Head of caudate nucleus (tissue), 42 donors: ENCODE data around the gene PSMD5.
A peak's percentile ranks its signal among the peaks of the same experiment; 100 is the strongest.

ENCODE experiments used
- DNase-seq, 42 donors: peaks; one replicate each; pipeline versions ENCODE4 v3.0.0 to v3.0.0-alpha.2; 2020 to 2021; ENCODE audit warnings: mixed read lengths in 7 of 42
- intact Hi-C: fragments of 100-400 bp; cut with DNase I; formaldehyde crosslinking; loops from one replicate; pipeline ENCODE4 v1.15.0; 2022

The PSMD5 gene

DNA sequence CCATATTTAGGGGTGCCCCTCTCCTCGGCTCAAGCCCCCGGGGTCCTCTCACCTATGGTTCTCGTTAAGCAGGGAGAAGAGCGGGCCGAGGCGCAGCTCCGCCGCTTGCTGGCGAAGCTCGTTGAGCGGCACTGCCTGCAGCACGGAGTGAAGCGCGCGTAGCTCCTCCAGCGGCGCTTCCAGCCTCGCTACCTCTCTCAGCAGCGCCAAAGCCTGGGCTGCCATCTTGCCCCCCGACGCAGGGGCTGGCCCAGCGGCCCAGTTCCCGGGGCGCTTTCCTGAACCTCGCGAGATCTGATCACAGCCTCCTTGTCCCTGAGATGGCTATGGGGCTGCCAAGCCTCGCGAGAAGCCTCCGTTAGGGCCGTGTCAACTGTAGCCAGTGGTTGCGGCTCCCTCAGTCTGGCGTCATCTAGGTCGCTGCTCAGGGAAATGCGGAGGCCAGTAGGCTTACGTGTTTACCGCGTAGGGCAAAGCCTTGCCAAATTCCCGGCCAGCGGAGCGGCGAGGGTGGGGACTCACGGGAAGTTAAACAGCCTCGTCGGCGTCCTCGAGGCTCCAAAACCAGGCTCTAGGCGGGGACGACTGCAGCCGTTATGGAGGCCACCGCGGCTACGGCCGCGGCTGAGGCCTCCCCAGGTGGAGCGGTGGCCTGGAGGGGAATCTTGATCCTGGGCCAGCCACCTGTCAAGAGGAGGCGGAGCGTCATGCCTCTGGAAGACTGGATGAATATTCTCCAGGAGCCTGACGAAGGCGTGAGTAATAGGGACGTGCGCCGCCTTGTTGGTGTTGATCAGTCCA lies at the start of gene PSMD5:
PSMD5 (minus strand) TSS at position 238 of the 801 bp plus-strand sequence; CDS start at position 225, 13 bp downstream.
- intact Hi-C loops: loop anchor here (5.0 kb wide), 1 partner anchor 51 kb away; the partner anchor contains the start of gene FBXW2

DNA sequence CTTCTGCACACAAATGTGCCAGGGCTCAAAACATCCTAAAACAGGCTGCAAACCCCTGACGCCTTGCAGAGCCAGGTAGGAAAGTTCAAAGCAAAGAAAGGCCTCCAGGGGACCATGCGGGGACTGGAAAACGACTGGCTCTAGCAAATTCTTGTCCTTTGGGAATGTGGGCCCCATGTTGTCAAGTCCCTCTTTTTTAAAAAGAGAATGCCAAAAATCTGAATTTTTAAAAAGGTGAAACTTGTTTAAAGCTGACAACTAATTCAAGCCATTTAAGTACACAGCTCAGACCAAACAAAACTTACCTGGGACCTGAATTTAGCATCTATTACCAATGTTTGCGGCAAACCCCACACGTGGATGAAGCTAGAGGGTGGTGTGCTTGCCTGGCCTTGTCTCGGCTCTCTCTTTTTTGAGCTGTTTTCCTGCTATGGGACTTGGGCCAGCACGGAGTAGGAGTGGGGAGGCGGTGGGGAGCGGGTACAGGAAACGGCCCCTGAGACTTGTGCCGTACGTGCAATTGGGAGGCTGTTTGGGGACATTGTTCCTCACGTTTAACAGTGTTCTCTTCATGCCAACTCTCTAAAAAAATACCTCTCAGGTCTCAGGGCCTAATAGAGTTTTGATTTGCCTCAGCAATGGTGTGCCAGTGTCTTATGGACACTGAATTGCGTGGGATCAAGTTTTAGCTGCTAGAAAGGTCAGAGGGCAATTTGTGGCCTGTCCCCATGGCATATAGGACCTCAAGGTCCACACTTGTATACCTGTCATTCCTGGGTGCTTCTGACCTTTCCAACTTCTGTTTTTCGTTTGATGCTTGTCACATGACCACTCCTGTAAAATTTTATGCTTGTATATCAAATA lies 49.4 kb upstream of the PSMD5 start:
- DNase-seq: no peak
- intact Hi-C loops: no loop called here

More for the DNA sequence above, at the start of gene PSMD5:
- DNase-seq: peak; percentile 79 to 99 (median 93)

DNA sequence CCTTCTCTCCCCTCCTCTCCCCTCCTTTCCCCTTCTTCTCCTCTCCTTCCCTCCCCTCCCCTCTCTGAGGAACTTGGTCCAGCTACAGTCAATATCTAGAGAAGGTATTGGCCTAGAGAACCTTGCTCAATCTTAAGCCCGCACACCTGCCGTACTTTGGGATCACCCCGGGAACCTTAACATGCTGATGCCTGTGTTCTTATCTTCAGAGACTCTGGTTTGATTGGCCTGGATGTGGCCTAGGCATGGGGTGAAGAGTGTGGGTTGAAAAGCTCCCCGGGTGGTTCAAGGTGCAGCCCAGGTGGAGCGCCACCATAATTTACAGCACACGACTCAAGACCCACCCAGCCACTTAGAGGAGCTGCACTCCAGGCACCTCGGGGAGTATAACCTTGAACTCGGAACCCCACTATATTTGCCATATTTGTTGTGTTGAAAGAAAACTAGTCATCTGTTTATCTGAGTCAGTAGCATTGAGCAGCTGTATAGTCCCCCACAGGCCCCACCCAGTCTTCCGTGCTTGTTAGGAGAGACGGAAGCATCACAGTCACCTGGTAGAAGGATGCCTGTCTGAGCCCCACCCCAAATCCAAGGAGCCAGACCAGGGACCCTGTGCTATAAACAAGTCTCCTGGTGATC lies 48.6 kb upstream of the PSMD5 start:
- intact Hi-C loops: no loop called here
- no peak for DNase-seq

DNA sequence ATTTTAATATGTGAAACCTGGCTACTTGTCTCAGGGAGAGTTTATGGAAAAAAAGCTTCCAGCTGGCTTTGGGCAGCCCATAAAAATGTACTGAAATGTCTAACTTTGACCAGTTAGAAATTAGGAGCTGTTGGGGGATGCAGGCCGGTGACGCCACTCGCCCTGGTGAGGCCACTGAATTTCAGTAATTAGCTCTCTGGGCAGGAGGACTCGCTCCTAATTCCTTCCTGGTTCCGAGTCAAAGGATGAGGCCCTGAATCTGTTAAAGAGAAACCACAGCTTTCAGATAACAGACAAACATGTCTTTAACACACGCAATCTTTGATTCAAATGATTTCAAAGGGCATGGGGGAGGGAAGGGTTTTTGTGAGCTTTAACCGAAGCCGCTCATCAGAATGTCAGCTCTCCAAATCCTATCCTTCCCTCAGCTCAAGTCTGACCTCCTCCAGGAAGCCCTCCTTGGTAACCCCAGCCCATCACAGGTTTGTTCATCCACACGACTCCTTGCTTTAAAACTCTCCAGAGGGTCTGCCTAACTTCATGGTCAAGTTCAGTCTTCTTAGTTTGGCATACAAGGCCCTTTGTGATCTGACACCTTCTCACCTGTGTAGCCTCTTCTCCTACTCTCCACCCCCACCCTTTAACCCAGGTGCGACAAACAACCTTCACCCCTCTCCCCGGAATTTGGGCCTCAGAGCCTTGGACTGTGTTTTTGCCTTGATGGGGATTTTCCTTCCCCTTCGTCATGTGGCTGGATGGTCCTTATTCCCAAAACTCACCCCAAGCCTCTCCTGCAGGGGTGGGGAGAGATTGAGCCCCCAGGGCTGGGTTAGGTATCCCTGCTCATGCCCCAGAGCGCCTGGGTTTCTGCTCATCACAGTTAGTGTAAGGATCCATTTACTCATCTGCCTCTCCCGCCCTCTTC lies 47.9 kb upstream of the PSMD5 start:
- intact Hi-C loops: no loop called here
- no peak for DNase-seq

DNA sequence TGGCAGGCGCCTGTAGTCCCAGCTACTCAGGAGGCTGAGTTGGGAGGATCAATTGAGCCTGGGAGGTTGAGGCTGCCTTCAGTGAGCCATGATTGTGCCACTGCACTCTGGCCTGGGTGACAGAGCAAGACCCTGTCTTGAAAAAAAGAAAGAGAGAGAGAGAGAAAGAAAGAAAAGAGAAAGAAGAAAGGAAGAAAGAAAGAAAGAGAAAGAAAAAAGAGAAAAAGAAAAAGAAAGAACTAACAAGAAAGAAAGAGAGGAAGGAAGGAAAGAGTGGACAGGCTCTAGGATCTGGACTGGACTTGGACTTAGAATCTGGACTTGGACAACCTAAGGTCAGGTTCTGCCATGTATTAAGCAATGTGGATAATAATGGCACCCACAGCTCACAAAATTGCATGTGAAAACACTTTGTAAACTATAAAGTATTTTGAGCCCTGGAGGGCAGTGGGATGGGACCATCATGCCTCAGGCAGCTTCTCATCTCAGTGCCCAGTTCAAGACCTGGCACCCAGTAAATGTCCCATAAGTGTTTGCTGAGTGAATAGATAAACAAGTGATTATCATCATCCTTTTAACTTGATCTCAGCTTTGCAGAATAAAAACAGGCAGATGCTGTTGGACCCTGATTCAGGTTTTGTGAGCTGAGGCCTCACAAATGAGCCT lies 47.0 kb upstream of the PSMD5 start:
- intact Hi-C loops: no loop called here
- DNase-seq: no peak

DNA sequence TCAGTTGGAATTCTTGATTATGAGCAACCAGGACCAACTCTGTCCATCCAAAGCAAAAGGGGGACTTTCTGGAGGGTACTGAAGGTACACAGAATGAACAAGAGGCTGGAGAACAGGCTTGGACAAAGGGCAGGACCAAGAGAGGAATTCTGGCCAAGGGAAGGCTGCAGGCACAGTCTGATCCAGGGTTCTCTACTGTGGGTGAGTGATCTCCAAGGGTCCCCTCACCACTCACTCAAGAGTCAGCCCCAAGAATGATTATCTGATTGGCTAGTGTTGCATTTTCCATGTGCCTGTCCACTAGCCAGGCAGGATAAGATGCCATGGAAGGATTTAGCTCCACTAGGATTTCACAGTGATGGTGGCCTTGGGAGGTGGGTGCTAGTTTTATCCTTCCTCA lies 45.9 kb upstream of the PSMD5 start:
- intact Hi-C loops: no loop called here
- DNase-seq: no peak

DNA sequence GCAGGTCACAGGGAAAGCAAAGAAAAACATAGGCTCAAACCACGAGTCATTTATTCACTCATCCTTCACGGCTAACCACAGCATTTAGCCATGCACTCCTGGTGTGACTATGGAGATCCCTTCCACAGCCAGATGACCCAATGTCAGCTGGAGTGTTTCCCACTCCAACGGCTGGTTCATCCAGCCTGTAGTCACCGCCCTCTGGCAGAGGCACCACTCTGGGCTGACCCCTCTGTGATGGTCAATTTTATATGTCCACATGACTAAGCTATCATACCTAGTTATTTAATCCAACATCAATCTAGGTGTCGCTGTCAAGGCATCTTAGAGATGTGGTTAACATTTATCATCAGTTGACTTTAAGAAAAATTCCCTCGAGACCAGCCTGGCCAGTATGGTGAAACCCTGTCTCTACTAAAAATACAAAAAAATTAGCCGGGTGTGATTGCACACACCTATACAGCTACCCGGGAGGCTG lies 43.8 kb upstream of the PSMD5 start:
- DNase-seq: no peak
- intact Hi-C loops: no loop called here

DNA sequence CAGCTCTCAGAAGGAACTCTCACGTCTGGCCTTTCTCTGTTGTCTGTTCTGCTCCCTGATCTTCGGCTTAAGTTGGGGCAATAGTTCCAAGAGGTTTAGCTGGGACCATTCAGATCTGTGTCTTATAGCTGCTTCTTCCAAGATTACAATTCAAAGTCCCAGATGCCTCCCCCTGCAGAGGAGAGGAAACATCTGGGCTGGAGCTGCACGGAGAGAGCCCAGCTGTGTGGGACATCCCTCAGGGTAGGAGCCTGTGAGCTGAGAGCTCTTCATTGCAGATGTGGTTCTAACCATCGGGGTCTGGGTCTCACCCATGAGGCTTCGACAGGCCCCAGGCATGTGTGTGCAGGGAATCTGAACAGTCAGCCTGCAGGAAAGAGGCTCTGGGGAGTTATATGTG lies 43.2 kb upstream of the PSMD5 start:
- no peak for DNase-seq
- intact Hi-C loops: no loop called here

DNA sequence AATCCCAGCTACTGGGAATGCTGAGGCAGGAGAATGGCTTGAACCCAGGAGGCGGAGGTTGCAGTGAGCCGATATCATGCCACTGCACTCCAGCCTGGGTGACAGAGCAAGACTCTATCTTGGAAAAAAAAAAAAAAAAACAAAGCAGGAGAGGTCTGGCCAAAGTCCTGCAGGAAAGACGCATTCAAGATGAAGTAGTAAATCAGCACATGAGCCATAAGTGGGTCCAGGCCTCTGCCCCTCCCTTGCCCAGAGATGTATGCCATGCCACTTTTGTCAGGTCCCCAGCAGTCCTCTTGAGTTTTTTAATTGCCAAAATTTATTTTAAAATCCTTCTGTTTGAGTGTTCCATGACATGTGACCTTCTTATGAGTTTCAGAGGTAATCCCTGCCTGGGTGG lies 42.7 kb upstream of the PSMD5 start:
- intact Hi-C loops: no loop called here
- no peak for DNase-seq

DNA sequence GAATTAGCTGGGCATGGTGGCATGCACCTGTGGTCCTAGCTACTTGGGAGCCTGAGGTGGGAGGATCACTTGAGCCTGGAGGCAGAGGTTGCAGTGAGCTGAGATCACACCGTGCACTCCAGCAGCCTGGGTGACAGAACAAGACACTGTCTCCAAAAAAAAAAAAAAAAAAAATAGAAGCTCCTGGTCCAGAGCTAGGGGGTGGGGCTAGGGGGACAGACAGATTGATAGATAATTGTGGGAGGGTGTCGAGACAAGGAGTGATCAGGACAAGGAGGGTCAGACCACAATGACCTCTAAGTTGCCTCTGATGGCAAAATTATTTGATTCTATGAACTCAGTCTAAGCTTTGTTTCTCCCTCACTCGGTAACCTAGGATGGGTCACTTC lies 40.9 kb upstream of the PSMD5 start:
- DNase-seq: no peak
- intact Hi-C loops: no loop called here

DNA sequence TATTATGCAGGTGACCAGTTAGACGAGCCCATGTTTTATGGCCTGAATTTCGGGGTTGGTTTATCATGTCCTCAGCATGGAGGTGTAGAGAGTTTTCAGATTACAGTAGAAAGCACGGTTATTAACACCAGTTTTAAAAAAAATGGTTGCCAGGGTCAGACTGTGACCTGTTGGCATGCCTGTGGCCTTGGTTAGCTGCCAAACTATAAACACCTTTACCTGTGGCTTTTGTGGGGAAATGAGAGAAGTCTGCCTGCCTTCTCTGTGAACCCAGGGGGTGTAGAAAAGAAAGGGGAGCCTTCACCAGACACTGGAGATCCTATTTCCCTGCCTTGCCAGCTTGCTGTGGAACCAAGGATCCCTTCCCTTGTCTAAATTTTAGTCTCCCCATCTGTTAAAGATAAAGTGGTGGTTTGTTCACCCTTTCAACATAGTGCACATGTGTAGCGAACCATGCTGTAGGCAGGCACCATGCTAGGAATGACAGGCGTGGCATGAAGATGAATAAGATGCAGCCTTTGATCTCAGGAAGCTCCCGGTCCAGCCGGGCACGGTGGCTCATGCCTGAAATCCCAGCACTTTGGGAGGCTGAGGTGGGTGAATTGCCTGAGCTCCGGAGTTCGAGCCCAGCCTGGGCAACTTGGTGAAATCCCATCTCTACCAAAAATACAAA lies 40.3 kb upstream of the PSMD5 start:
- intact Hi-C loops: no loop called here
- DNase-seq: no peak

DNA sequence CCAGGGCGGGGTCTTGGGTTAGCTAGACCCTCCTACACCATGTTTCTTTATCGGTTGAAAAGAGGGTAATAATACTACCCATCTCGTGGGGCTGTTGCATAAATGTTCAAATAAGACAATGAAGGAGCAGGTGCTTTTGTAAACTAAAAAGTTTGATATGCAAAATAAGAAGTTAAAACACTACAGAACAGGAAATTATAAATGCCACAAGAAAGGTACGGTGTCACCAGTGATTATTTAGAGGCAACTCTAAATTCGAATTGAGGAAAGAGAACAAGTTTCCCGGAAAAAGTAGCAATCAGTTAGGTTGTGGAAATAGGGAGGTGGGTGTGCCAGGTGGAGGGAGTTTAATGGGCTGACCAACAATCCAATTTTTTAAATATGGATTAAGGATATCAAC lies 36.7 kb upstream of the PSMD5 start:
- intact Hi-C loops: loop anchor here (5.0 kb wide), 1 partner anchor 58 kb away; no protein-coding TSS in a partner anchor
- no peak for DNase-seq

DNA sequence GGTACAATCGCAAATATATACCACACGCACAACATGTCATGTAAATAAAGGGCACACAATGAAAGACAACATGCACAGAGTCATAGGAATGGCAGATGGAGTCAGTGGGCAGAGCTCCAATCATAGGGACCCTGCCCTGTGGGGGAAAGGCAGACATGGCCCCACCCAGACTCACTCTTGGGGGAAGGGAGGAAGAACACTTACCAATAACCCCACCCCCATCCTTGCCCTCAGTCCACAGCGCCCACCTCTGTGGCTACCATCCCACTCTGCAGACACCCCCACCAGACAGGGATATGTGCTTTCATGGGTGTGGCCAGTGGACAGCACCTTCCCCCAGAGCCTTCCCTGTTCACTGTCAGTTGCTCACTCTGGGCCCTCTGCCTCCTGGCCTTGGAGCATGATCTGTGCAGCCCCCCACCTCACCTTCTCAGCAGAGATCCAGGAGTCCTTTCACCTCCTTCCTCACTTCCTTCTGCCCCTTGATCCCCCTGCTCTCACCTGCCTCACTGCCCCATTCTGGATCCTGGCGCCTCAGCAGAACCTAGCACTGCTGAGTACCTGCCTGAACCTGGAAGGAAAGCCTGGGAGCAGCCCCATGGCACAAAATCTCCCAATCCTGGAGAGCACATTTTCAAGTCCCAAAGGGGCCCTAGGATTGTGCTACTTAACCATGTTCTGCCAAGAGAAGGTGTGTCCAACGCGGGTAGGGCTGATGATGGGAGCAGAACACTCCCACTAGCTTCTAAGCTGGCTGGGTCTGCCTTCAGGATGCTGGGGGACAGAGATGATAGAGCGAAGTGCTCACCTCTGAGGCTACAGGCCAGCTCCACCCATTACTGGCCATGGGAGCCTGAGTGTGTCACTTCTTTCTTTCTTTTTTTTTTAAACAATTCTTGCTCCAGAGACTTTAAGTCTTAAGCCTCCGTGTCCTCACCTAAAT lies 35.7 kb upstream of the PSMD5 start:
- intact Hi-C loops: loop anchor here (5.0 kb wide), 1 partner anchor 59 kb away; no protein-coding TSS in a partner anchor
- DNase-seq: no peak

DNA sequence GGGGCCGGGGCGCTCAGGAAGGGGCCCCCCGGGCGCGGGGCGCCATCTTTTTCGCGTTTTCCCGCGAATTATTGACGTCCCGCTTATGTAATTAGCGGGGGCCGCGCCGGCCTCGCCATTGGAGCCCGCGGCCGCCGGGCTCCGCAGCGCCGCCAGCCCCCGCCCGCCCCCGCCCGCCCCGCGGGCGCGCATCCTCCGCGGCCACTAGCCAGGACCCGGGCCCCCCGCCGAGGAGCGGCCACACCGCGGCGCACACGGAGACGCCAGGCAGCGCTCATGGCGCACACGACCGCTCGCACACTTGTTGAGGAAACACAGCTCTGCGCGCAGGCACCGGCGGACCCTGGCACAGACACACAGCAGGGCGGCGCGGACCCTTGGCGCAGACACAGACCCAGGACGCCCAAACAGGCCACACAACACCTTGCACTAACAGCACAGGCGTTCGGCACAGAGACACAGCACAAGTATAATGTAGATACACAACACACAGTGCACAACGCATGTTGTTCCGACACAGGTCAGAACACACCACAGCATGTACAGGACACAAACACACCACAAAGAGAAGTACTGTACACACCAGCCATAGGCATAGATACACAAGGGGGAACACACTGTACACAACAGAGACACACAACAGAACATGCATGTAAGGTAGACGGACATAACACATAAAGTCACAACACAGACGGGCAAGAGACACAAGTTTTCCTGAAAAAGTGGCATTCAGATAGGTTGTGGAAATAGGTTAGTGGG lies 34.7 kb upstream of the PSMD5 start:
- DNase-seq: peak; percentile 50 to 89 (median 76)
- intact Hi-C loops: loop anchor here (5.0 kb wide), 1 partner anchor 60 kb away; no protein-coding TSS in a partner anchor

DNA sequence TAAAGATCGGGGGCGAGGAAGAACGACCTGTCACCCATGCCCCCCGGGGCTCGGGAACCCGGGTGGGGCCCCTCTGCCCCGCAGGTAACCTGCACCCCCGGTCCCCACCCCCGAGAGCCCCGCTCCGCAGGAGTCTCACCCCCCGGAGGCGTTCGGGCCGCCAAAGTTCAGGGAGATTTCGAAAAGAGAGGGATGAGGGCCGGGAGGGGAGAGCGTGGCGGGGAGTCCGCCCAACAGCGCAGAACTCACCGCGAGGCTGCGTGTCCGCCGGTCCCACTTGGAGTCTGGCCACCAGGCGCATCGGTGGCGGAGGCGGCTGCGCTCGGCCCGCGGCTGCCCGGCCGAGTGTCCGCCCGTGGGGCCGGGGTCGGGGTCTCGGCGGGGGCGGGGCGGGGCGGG lies 34.1 kb upstream of the PSMD5 start, which contains the start of gene PHF19:
PHF19 (minus strand) TSS at position 347 of the 399 bp plus-strand sequence. CDS start 2,447 bp downstream, outside the sequence.
- intact Hi-C loops: loop anchor here (5.0 kb wide), 1 partner anchor 60 kb away; no protein-coding TSS in a partner anchor
- peak in 14 of 42 donors; percentile 13 to 57 (median 27) for DNase-seq
